HL-60 (cell line): ENCODE measurements around the gene MACROD2.

Experiments
- DNase-seq, 2 experiments: peaks; one replicate each; pipeline ENCODE4 v3.0.0-alpha.2; 2010 to 2020; ENCODE audit warnings: low read depth in 1 of 2, low spot score in 1 of 2
- H3K27ac ChIP-seq: fragments of 250-450 bp; sonication (Bioruptor Pico); replicated peaks from 2 replicates; pipeline ENCODE4 v1.5.1; 2020; ENCODE audit warnings: mild to moderate bottlenecking, moderate library complexity
- H3K27me3 ChIP-seq: fragments of 250-450 bp; sonication (Bioruptor Pico); 2 replicates; pipeline ENCODE4 v1.5.1; 2021; ENCODE audit warnings: mild to moderate bottlenecking, moderate library complexity; ENCODE audit not compliant: insufficient read depth, poor library complexity, severe bottlenecking
- H3K4me3 ChIP-seq: replicated peaks from 2 replicates; pipeline ENCODE4 v1.5.1; 2011; ENCODE audit warnings: mild to moderate bottlenecking, control low read depth, low read length; ENCODE audit not compliant: insufficient read depth
- CTCF ChIP-seq: IDR thresholded peaks from one replicate; pipeline ENCODE4 v1.5.1; 2011; ENCODE audit warnings: low read length, control low read depth, inconsistent platforms; ENCODE audit not compliant: insufficient read depth
- GABPA ChIP-seq: IDR thresholded peaks from 2 replicates; pipeline ENCODE4 v1.6.1; 2012; ENCODE audit warnings: low read depth
- POLR2AphosphoS5 ChIP-seq: IDR thresholded peaks from 2 replicates; pipeline ENCODE4 v1.6.1; 2012; ENCODE audit warnings: low read depth
- REST ChIP-seq: IDR thresholded peaks from 2 replicates; pipeline ENCODE4 v1.6.1; 2012; ENCODE audit warnings: low read depth; ENCODE audit not compliant: insufficient replicate concordance
- SPI1 ChIP-seq: IDR thresholded peaks from 2 replicates; pipeline ENCODE4 v1.6.1; 2012; ENCODE audit warnings: low read depth, mild to moderate bottlenecking, borderline replicate concordance

Gene MACROD2

GRCh38 chr20:15603506-15603905 lies 1608.2 kb downstream of the MACROD2 start:
- H3K27ac ChIP-seq = no peak overlapping the region
- no peak for DNase-seq
- no peak for TF ChIP-seq CTCF
- no peak for TF ChIP-seq SPI1
- TF ChIP-seq REST = no peak
- no peak for TF ChIP-seq GABPA
- TF ChIP-seq POLR2AphosphoS5 = no peak
- no peak overlapping the region for H3K4me3 ChIP-seq
- no peaks in the 10 kb centered on the region for H3K27me3 ChIP-seq

GRCh38 chr20:15603978-15604805 lies 1608.9 kb downstream of the MACROD2 start:
- no peak for TF ChIP-seq POLR2AphosphoS5
- TF ChIP-seq REST = no peak
- no peak for TF ChIP-seq GABPA
- no peak for TF ChIP-seq CTCF
- TF ChIP-seq SPI1 = no peak
- DNase-seq = no peak
- H3K27ac ChIP-seq = no peak overlapping the region
- no peaks in the 10 kb centered on the region for H3K27me3 ChIP-seq
- H3K4me3 ChIP-seq = no peak overlapping the region

GRCh38 chr20:15609921-15610320 lies 1614.6 kb downstream of the MACROD2 start:
- Histone ChIP-seq H3K4me3 (no peak overlapping the region), H3K27ac (no peak overlapping the region), H3K27me3 (no peaks in the 10 kb centered on the region)
- TF ChIP-seq POLR2AphosphoS5 (no peak), REST (no peak), SPI1 (no peak), GABPA (no peak), CTCF (no peak)
- DNase-seq = no peak
